B cell (primary cell): Measurements from ENCODE around the gene ANKRD11.

Experiments used
- CTCF ChIP-seq: fragments of 200-600 bp; IDR thresholded peaks from one replicate; pipeline ENCODE4 v1.8.0; 2022; ENCODE audit warnings: antibody characterized with exemption, mild to moderate bottlenecking
- EZH2 ChIP-seq: IDR thresholded peaks from 2 replicates; pipeline ENCODE4 v1.6.1; 2012; ENCODE audit warnings: borderline replicate concordance, low read depth, mild to moderate bottlenecking, moderate library complexity, low read length; ENCODE audit not compliant: insufficient read depth, poor library complexity, severe bottlenecking

DNA sequence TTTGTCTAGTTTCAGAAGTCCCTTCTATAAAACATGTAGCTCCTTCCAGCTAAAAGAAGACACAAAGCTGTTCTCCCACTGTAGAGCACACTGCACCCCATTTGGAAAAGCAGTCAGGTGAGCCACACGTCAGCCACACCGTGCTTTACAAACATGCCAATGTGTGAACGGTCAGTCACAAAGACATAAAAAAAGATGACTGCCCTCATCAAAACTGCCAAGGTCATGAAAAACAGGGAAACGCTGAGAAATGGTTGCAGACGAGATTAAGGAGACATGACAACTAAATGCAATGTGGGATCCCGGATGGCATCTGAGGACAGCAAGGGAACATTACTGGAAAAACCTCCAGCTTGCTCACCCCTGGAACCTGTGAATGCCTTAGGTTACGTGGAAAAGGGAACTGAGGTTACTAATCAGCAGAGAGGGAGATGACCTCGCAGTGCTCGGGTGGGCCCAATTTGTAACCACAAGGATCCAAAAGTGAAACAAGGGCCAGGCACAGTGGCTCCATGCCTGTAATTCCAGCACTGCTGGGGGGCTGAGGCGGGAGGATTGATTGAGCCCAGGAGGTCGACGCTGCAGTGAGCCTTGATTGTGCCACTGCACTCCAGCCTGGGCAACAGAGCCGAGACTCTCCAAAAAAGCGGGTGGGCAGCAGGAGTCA, 8.1 kb downstream of the ANKRD11 start:
- TF ChIP-seq CTCF (no peak), EZH2 (no peak)
